MCF 10A (cell line): Measurements from ENCODE around the gene CKS1B. TPM values are rescaled to one million over a fixed set of nuclear protein-coding genes. Genes with fewer than 3 reads are reported as not detected.
A peak's percentile ranks its signal among the peaks of the same experiment; 100 is the strongest.

Experiments used
- BruUV-seq: library from RNA; stranded (reverse); fragments of 400-500 nt; replicated peaks from 2 replicates; lab custom pipeline; 2021; lab: Mats Ljungman, UMichigan
- CTCF ChIA-PET: fragments of 300-600 bp; sonication (Branson Sonifier 250); formaldehyde crosslinking; extraction: SDS; loops from one replicate; lab custom pipeline; 2021; ENCODE audit warnings: antibody characterized with exemption, inconsistent platforms; lab: Yijun Ruan, JAX
- POLR2A ChIA-PET: fragments of 300-600, 350-650 bp; sonication (Branson Sonifier 250); formaldehyde crosslinking; extraction: SDS; loops from one replicate; lab custom pipeline; 2020; ENCODE audit warnings: antibody characterized with exemption, inconsistent platforms; lab: Yijun Ruan, JAX
- DNase-seq: peaks from one replicate; pipeline ENCODE4 v3.0.0-alpha.2; 2018; ENCODE audit not compliant: unreplicated experiment
- H3K27ac Mint-ChIP-seq: one replicate; pipeline ENCODE4 v1.8.0; 2022; ENCODE audit warnings: mild to moderate bottlenecking, low read depth, mixed read lengths; ENCODE audit not compliant: unreplicated experiment
- H3K27me3 Mint-ChIP-seq: one replicate; pipeline ENCODE4 v1.8.0; 2022; ENCODE audit warnings: mixed read lengths; ENCODE audit not compliant: insufficient read depth, unreplicated experiment
- H3K36me3 Mint-ChIP-seq: one replicate; pipeline ENCODE4 v1.8.0; 2022; ENCODE audit warnings: mild to moderate bottlenecking, moderate library complexity, mixed read lengths; ENCODE audit not compliant: insufficient read depth, unreplicated experiment
- H3K4me1 Mint-ChIP-seq: one replicate; pipeline ENCODE4 v1.8.0; 2022; ENCODE audit warnings: mixed read lengths; ENCODE audit not compliant: insufficient read depth, unreplicated experiment
- H3K4me3 Mint-ChIP-seq: one replicate; pipeline ENCODE4 v1.8.0; 2022; ENCODE audit warnings: mild to moderate bottlenecking, moderate library complexity, mixed read lengths; ENCODE audit not compliant: unreplicated experiment
- H3K9me3 Mint-ChIP-seq: one replicate; pipeline ENCODE4 v1.8.0; 2022; ENCODE audit warnings: mixed read lengths; ENCODE audit not compliant: unreplicated experiment
- CTCF ChIP-seq: fragments of 200-600 bp; IDR thresholded peaks from one replicate; pipeline ENCODE4 v1.8.0; 2022; ENCODE audit warnings: antibody characterized with exemption, mild to moderate bottlenecking; ENCODE audit not compliant: unreplicated experiment
- intact Hi-C: fragments of 100-400 bp; cut with micrococcal nuclease; formaldehyde crosslinking; loops from 2 replicates; pipeline ENCODE4 v1.14.1; 2022
- total RNA-seq: library from RNA; stranded (reverse); gene quantifications from 2 replicates; pipeline ENCODE4 v1.2.3, GENCODE V29; 2022

Gene CKS1B
- total RNA-seq, 1 experiment from 2014 or later: 285 TPM

GRCh38 chr1:154967331-154967950 is 7.0 kb upstream of the CKS1B start:
- intact Hi-C loops: no loop called here
- no peak overlapping the region for H3K4me3 Mint-ChIP-seq
- POLR2A ChIA-PET: interaction anchor here (0.7 to 39.6 kb wide), 4 partner anchors 9 to 45 kb away, joined by 3 to 1917 read pairs (median 74); partner anchors contain the start of genes CKS1B, FLAD1, LENEP and PMVK
- H3K27ac Mint-ChIP-seq: no peak overlapping the region
- no peaks in the 10 kb centered on the region for H3K9me3 Mint-ChIP-seq
- CTCF ChIA-PET: interaction anchor here (0.6 to 4.7 kb wide), 11 partner anchors 11 to 268 kb away, joined by 3 to 33 read pairs (median 3); partner anchors contain the start of gene PMVK
- H3K27me3 Mint-ChIP-seq: no peaks in the 10 kb centered on the region
- no peak for DNase-seq
- peaks cover 86% of the 10 kb centered on the region for H3K36me3 Mint-ChIP-seq
- TF ChIP-seq CTCF: no peak
- H3K4me1 Mint-ChIP-seq: peaks cover 60% of the 10 kb centered on the region
- no TSS peak for BruUV-seq

GRCh38 chr1:154968731-154969130 is 5.8 kb upstream of the CKS1B start:
- ChIA-PET POLR2A (interaction anchor here (0.6 to 41.1 kb wide), 8 partner anchors 2 to 110 kb away, joined by 3 to 1917 read pairs (median 151); partner anchors contain the start of genes ADAM15, CKS1B, EFNA3 and FLAD1), CTCF (interaction anchor here (0.8 to 6.7 kb wide), 5 partner anchors 16 to 117 kb away, joined by 3 to 64 read pairs (median 18); partner anchors contain the start of genes LENEP and ZBTB7B)
- intact Hi-C loops: no loop called here

GRCh38 chr1:154969246-154969645 is 5.2 kb upstream of the CKS1B start:
- Mint-ChIP-seq H3K27ac (no peak overlapping the region), H3K27me3 (no peaks in the 10 kb centered on the region), H3K36me3 (peaks cover 68% of the 10 kb centered on the region), H3K9me3 (no peaks in the 10 kb centered on the region), H3K4me3 (no peak overlapping the region), H3K4me1 (peaks cover 49% of the 10 kb centered on the region)
- intact Hi-C loops: no loop called here
- no peak for DNase-seq
- BruUV-seq: no TSS peak
- POLR2A ChIA-PET: interaction anchor here (0.6 to 41.1 kb wide), 14 partner anchors 2 to 224 kb away, joined by 3 to 1917 read pairs (median 75); partner anchors contain the start of genes ADAM15, CKS1B, EFNA1 and EFNA3
- no peak for TF ChIP-seq CTCF
- CTCF ChIA-PET: interaction anchor here (0.7 to 6.7 kb wide), 11 partner anchors 7 to 116 kb away, joined by 3 to 64 read pairs (median 7); partner anchors contain the start of genes FLAD1, LENEP, PYGO2 and ZBTB7B

More at GRCh38 chr1:154968731-154969130, 5.8 kb upstream of the CKS1B start:
- Mint-ChIP-seq H3K4me1 (peaks cover 54% of the 10 kb centered on the region), H3K9me3 (no peaks in the 10 kb centered on the region), H3K27me3 (no peaks in the 10 kb centered on the region), H3K4me3 (no peak overlapping the region), H3K36me3 (peaks cover 73% of the 10 kb centered on the region), H3K27ac (no peak overlapping the region)
- no TSS peak for BruUV-seq
- no peak for DNase-seq
- TF ChIP-seq CTCF: no peak

GRCh38 chr1:154969860-154970452 is 4.5 kb upstream of the CKS1B start:
- no peak overlapping the region for H3K4me3 Mint-ChIP-seq
- CTCF ChIA-PET: interaction anchor here (0.6 to 6.7 kb wide), 25 partner anchors 8 to 410 kb away, joined by 3 to 64 read pairs (median 5); partner anchors contain the start of genes ADAM15, FLAD1, LENEP and PMVK
- POLR2A ChIA-PET: interaction anchor here (0.9 to 41.1 kb wide), 28 partner anchors 1 to 965 kb away, joined by 3 to 1917 read pairs (median 6); partner anchors contain the start of genes ADAM15, ADAR, CKS1B and EFNA1
- intact Hi-C loops: loop anchor here (2.0 to 5.0 kb wide), 2 partner anchors 15 to 202 kb away; partner anchors contain the start of genes KRTCAP2 and TRIM46
- peaks cover 61% of the 10 kb centered on the region for H3K36me3 Mint-ChIP-seq
- BruUV-seq: TSS peak; percentile 1
- H3K4me1 Mint-ChIP-seq: peaks cover 49% of the 10 kb centered on the region
- no peaks in the 10 kb centered on the region for H3K27me3 Mint-ChIP-seq
- H3K9me3 Mint-ChIP-seq: no peaks in the 10 kb centered on the region
- no peak overlapping the region for H3K27ac Mint-ChIP-seq
- TF ChIP-seq CTCF: no peak
- no peak for DNase-seq
